GM12878 (cell line): Measurements from ENCODE around the gene MFSD6.

Experiments
- FOXM1 ChIP-seq: IDR thresholded peaks from 2 replicates; pipeline ENCODE4 v1.6.1; 2012; ENCODE audit warnings: low read depth, mild to moderate bottlenecking, inconsistent platforms, low read length, moderate library complexity
- KDM1A ChIP-seq: fragments of 200-600 bp; sonication (generic); IDR thresholded peaks from 2 replicates; pipeline ENCODE4 v1.6.1; 2016; ENCODE audit warnings: borderline replicate concordance
- MAX ChIP-seq: IDR thresholded peaks from 2 replicates; pipeline ENCODE4 v1.6.1; 2012; ENCODE audit warnings: low read depth, low read length, improper control_type of control experiment
- MYC ChIP-seq: IDR thresholded peaks from 2 replicates; pipeline ENCODE4 v1.6.1; 2011; ENCODE audit warnings: mild to moderate bottlenecking, low read length, moderate library complexity, inconsistent platforms; ENCODE audit not compliant: insufficient read depth, insufficient replicate concordance, insufficient read length, severe bottlenecking
- POLR2A ChIP-seq: IDR thresholded peaks from 2 replicates; pipeline ENCODE4 v1.6.1; 2011; ENCODE audit warnings: low read depth, mild to moderate bottlenecking, low read length
- POLR2AphosphoS5 ChIP-seq: IDR thresholded peaks from 2 replicates; pipeline ENCODE4 v1.6.1; 2011; ENCODE audit warnings: mild to moderate bottlenecking, low read length, inconsistent platforms
- SUZ12 ChIP-seq: fragments of 200-600 bp; sonication (generic); IDR thresholded peaks from one replicate; pipeline ENCODE4 v1.6.1; 2018; ENCODE audit warnings: antibody characterized with exemption, mild to moderate bottlenecking; ENCODE audit not compliant: unreplicated experiment
- TARDBP ChIP-seq: IDR thresholded peaks from 2 replicates; pipeline ENCODE4 v1.6.1; 2016; ENCODE audit warnings: borderline replicate concordance
- ZBTB4 ChIP-seq: fragments of 450-650 bp; formaldehyde crosslinking; IDR thresholded peaks from 2 replicates; pipeline ENCODE4 v1.4.0; 2022; ENCODE audit warnings: mild to moderate bottlenecking, moderate library complexity
- TF ChIP-seq, protein P1 (sequence below), 3 experiments: IDR thresholded peaks in 2 of 3; conservative IDR thresholded peaks in 1 of 3; 2 replicates each; pipeline ENCODE4 v1.5.1; 2011; ENCODE audit warnings: low read depth in 3 of 3, low read length in 3 of 3, mild to moderate bottlenecking in 3 of 3, control low read depth in 2 of 3, moderate library complexity in 2 of 3, inconsistent platforms in 1 of 3, mixed read lengths in 1 of 3; ENCODE audit not compliant: control insufficient read depth in 2 of 3, insufficient read depth in 1 of 3; ENCODE audit errors: extremely low read depth in 1 of 3

DNA sequence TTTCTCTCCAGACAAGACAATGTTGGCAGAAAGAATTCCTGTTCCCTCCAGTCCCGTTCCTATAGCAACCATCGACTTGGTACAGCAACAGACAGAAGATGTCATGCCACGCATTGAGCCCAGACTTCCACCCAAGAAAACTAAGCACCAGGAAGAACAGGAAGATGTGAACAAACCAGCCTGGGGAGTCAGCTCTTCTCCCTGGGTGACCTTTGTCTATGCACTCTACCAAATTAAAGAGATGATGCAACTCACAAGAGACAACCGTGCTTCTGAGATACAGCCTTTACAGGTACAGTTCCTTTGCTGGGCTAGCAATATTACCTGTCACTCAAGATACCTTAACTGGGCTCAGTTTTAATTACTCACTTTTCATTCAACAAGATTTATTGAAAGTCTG, 89.3 kb downstream of the MFSD6 start:
- TF ChIP-seq MAX (no peak), KDM1A (no peak), SUZ12 (no peak), TARDBP (no peak), FOXM1 (no peak), POLR2A (no peak), ZBTB4 (CRISPR knock-in tag) (no peak), POLR2AphosphoS5 (no peak), MYC (no peak)
- TF ChIP-seq, protein P1, sequence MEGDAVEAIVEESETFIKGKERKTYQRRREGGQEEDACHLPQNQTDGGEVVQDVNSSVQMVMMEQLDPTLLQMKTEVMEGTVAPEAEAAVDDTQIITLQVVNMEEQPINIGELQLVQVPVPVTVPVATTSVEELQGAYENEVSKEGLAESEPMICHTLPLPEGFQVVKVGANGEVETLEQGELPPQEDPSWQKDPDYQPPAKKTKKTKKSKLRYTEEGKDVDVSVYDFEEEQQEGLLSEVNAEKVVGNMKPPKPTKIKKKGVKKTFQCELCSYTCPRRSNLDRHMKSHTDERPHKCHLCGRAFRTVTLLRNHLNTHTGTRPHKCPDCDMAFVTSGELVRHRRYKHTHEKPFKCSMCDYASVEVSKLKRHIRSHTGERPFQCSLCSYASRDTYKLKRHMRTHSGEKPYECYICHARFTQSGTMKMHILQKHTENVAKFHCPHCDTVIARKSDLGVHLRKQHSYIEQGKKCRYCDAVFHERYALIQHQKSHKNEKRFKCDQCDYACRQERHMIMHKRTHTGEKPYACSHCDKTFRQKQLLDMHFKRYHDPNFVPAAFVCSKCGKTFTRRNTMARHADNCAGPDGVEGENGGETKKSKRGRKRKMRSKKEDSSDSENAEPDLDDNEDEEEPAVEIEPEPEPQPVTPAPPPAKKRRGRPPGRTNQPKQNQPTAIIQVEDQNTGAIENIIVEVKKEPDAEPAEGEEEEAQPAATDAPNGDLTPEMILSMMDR (IDR thresholded peaks at IDR 0.05 in 2 of 3, conservative IDR thresholded peaks at IDR 0.05 in 1 of 3; ENCODE audit: control insufficient read depth in 2 of 3, extremely low read depth in 1 of 3, insufficient read depth in 1 of 3, low read depth in 3 of 3, low read length in 3 of 3) = no peak
